ENCODE data around the gene GRID1.
A peak's percentile ranks its signal among the peaks of the same experiment; 100 is the strongest.

The GRID1 gene

DNA sequence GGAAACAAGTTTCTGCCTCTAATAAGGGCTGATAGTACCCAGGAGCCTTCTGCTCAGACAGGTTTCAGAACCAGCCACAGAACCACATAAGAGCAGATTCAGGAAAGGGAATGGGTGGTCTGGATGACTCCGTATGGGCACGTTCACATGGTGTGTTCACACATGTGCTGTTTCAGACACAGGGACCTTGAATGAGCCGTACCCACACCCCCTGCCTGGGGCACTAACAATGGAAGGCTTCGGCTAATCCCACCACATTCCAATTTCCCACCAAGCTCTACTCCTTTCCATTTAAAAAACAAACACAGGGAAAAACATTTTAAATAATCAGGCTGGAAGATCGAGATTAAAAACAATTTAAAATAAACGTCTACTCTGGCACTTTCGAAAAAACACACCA lies 217.3 kb downstream of the GRID1 start:
- TF ChIP-seq, protein P1, sequence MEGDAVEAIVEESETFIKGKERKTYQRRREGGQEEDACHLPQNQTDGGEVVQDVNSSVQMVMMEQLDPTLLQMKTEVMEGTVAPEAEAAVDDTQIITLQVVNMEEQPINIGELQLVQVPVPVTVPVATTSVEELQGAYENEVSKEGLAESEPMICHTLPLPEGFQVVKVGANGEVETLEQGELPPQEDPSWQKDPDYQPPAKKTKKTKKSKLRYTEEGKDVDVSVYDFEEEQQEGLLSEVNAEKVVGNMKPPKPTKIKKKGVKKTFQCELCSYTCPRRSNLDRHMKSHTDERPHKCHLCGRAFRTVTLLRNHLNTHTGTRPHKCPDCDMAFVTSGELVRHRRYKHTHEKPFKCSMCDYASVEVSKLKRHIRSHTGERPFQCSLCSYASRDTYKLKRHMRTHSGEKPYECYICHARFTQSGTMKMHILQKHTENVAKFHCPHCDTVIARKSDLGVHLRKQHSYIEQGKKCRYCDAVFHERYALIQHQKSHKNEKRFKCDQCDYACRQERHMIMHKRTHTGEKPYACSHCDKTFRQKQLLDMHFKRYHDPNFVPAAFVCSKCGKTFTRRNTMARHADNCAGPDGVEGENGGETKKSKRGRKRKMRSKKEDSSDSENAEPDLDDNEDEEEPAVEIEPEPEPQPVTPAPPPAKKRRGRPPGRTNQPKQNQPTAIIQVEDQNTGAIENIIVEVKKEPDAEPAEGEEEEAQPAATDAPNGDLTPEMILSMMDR (IDR thresholded peaks at IDR 0.05): no peak
- TF ChIP-seq ZFX (IDR thresholded peaks at IDR 0.05; ENCODE audit: borderline replicate concordance): no peak
- H3K27ac ChIP-seq: no peak overlapping the region

DNA sequence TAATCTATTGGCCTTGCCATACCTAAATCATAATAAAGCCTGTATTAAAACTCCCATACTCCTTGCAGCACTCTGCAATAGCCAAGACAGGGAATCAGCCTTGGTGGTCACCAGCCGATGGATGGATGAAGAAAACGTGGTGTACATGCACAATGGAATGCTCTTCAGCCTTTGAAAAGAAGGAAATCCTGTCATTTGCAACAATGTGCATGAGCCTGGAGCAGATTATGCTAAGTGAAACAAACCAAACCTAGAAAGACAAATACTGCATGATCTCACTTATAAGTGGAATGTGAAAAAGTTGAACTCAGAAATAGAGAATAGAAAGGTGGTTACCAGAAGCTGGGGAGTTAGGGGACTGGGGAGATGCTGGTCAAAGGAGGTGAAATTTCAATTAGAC lies 218.5 kb downstream of the GRID1 start:
- H3K27ac ChIP-seq: no peak overlapping the region
- no peak for TF ChIP-seq ZFX (IDR thresholded peaks at IDR 0.05; ENCODE audit: borderline replicate concordance)
- TF ChIP-seq, protein P1 (IDR thresholded peaks at IDR 0.05): no peak

GRCh38 chr10:86144301-86144700 lies 222.3 kb downstream of the GRID1 start:
- TF ChIP-seq, protein P1 (IDR thresholded peaks at IDR 0.05): no peak
- no peak for TF ChIP-seq ZFX (IDR thresholded peaks at IDR 0.05; ENCODE audit: borderline replicate concordance)
- H3K27ac ChIP-seq: no peak overlapping the region

GRCh38 chr10:86141896-86142295 lies 224.7 kb downstream of the GRID1 start:
- TF ChIP-seq, protein P1 (IDR thresholded peaks at IDR 0.05): no peak
- no peak for TF ChIP-seq ZFX (IDR thresholded peaks at IDR 0.05; ENCODE audit: borderline replicate concordance)
- H3K27ac ChIP-seq: no peak overlapping the region

GRCh38 chr10:86139066-86139657 lies 227.4 kb downstream of the GRID1 start:
- TF ChIP-seq, protein P1 (IDR thresholded peaks at IDR 0.05): peak; percentile 89
- TF ChIP-seq ZFX (IDR thresholded peaks at IDR 0.05; ENCODE audit: borderline replicate concordance): no peak
- no peak overlapping the region for H3K27ac ChIP-seq

DNA sequence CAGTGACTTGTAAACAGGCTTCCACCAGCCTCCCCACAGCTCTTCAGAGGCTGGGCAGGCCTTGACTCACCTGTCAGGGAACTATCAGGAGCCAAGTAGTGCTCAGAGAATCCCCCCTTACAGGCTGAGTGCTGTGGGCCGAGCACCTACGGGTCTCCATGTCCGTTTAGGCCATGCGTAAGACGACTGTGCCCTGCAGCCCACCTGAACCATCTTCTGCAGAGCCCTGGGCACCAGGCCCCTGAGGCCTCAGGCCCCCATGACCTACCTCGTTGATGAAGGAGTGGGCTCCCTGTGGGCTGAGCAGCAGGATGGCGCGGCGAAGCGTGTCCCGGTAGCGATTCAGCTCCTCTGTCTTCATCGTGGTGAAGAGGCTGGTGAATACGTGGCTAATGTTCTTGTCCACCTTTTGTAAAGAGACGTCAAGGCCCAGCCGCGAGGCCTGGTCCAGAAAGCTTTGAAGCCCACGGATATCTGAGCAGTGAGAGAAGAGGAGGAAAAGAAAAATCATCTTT lies 228.0 kb downstream of the GRID1 start:
- TF ChIP-seq, protein P1 (IDR thresholded peaks at IDR 0.05): no peak
- no peak for TF ChIP-seq ZFX (IDR thresholded peaks at IDR 0.05; ENCODE audit: borderline replicate concordance)
- H3K27ac ChIP-seq: no peak overlapping the region

DNA sequence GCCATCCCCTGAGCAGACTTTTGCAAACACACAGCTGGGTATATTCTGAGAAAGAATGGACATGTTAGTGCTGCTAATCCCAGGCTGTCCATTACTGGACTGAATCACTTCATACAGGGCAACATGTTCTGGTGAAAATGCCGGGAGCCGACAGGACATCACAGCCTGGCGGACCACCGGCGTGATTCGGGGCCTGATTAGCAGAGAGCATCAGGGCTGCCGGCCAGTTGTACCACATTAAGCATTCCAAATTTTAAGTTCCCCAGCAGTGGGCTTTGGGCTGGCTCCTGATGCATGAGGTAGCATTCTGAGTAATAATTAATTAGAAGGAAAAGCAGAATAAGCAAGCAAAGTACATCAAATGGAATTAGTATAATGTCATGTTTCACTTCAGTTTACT lies 229.0 kb downstream of the GRID1 start:
- no peak for TF ChIP-seq ZFX (IDR thresholded peaks at IDR 0.05; ENCODE audit: borderline replicate concordance)
- TF ChIP-seq, protein P1 (IDR thresholded peaks at IDR 0.05): no peak
- H3K27ac ChIP-seq: no peak overlapping the region

All from 22Rv1 (cell line).